CD4-positive, alpha-beta memory T cell (primary cell): ENCODE measurements around the gene HCLS1. TPM values are rescaled to one million over a fixed set of nuclear protein-coding genes. Genes with fewer than 3 reads are reported as not detected.
"Not testable (repeated sequence)": the region's sequence is repeated elsewhere in the genome, so short reads cannot be mapped to it uniquely, and the experiment has no call there.

ENCODE experiments used
- CTCF ChIA-PET: fragments of 350-600 bp; sonication (Branson Sonifier 250); formaldehyde crosslinking; loops from one replicate; lab custom pipeline; 2021; ENCODE audit warnings: inconsistent platforms; ENCODE audit not compliant: partially characterized antibody; lab: Charles Lee
- POLR2A ChIA-PET: fragments of 350-600 bp; sonication (Branson Sonifier 250); formaldehyde crosslinking; loops from one replicate; lab custom pipeline; 2021; ENCODE audit not compliant: partially characterized antibody; lab: Charles Lee
- DNase-seq, 5 donors: peaks; one replicate each; pipeline versions ENCODE4 v3.0.0 to v3.0.0-alpha.2; 2020 to 2022; ENCODE audit warnings: mixed read lengths in 1 of 5
- H3K27ac ChIP-seq: one replicate; pipeline ENCODE4 v1.7.0; 2013; ENCODE audit warnings: low read depth, low read length
- H3K27me3 ChIP-seq: 2 replicates; pipeline ENCODE4 v1.7.0; 2013; ENCODE audit warnings: mild to moderate bottlenecking, low read length, moderate library complexity; ENCODE audit not compliant: insufficient read depth
- H3K36me3 ChIP-seq: 2 replicates; pipeline ENCODE4 v1.7.0; 2013; ENCODE audit warnings: mild to moderate bottlenecking, low read length, moderate library complexity; ENCODE audit not compliant: insufficient read depth
- H3K4me1 ChIP-seq: 2 replicates; pipeline ENCODE4 v1.7.0; 2013; ENCODE audit warnings: mild to moderate bottlenecking, low read length, moderate library complexity; ENCODE audit not compliant: insufficient read depth
- H3K4me3 ChIP-seq, 2 donors: one replicate each; pipeline ENCODE4 v1.7.0; 2013; ENCODE audit warnings: low read length in 2 of 2, mild to moderate bottlenecking in 1 of 2
- H3K9me3 ChIP-seq, 2 donors: one replicate each; pipeline ENCODE4 v1.7.0; 2013; ENCODE audit warnings: low read length in 2 of 2, control low read depth in 1 of 2; ENCODE audit not compliant: control insufficient read depth in 1 of 2
- H3K27ac Mint-ChIP-seq, 7 donors: one replicate each; pipeline ENCODE4 v1.8.0; 2020 to 2021; ENCODE audit warnings: mixed read lengths in 7 of 7, mild to moderate bottlenecking in 6 of 7, inconsistent platforms in 3 of 7, moderate library complexity in 3 of 7
- H3K27me3 Mint-ChIP-seq, 2 donors: one replicate each; pipeline ENCODE4 v1.8.0; 2020 to 2021; ENCODE audit warnings: mixed read lengths in 2 of 2
- H3K36me3 Mint-ChIP-seq, 2 donors: one replicate each; pipeline ENCODE4 v1.8.0; 2020 to 2021; ENCODE audit warnings: mixed read lengths in 2 of 2, inconsistent platforms in 1 of 2, mild to moderate bottlenecking in 1 of 2
- H3K4me1 Mint-ChIP-seq, 4 donors: one replicate each; pipeline ENCODE4 v1.8.0; 2020 to 2021; ENCODE audit warnings: mixed read lengths in 4 of 4, mild to moderate bottlenecking in 1 of 4
- H3K4me3 Mint-ChIP-seq, 8 donors: one replicate each; pipeline ENCODE4 v1.8.0; 2020 to 2021; ENCODE audit warnings: mixed read lengths in 8 of 8, mild to moderate bottlenecking in 7 of 8, moderate library complexity in 6 of 8, inconsistent platforms in 3 of 8
- H3K9me3 Mint-ChIP-seq, 8 donors: one replicate each; pipeline ENCODE4 v1.8.0; 2020 to 2021; ENCODE audit warnings: mixed read lengths in 8 of 8, mild to moderate bottlenecking in 5 of 8, inconsistent platforms in 3 of 8, moderate library complexity in 1 of 8
- intact Hi-C: fragments of 100-400 bp; cut with micrococcal nuclease; formaldehyde crosslinking; loops from one replicate; pipeline ENCODE4 v1.15.1; 2023
- polyA plus RNA-seq, 2 donors: library from polyadenylated mRNA; unstranded; fragments of 300-500 nt; fragmentation: Illumina TruSeq; gene quantifications; one replicate each; pipeline ENCODE4 v1.2.3, GENCODE V29; 2021
- total RNA-seq, 2 experiments: library from RNA; stranded (reverse); gene quantifications; one replicate each; pipeline ENCODE4 v1.2.3, GENCODE V29; 2021

The HCLS1 gene
- total and polyA plus RNA-seq, 4 experiments from 2014 or later = 336 to 503 (median 389) TPM

DNA sequence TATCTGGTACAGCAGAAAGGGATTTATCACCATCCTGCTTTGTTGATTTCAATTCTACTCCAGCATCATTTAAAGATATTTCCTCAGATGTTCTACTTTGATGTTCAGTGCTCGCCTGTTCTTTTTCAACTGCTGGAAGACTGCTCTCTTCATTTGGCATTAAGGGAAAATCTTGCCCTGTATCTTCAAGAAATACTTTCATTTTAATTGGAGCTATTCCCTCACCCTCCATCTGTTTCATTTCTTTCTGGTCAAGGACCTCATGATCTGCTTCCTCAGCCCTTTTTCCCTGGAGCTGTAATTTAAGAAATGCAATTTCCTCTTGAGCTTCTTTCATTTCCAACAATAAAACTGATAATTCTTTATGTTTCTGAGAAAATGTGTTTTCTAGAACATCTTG, 37.8 kb upstream of the HCLS1 start:
- no peaks in the 10 kb centered on the region for H3K27me3 Mint-ChIP-seq
- CTCF ChIA-PET = interaction anchor here (1.4 to 3.6 kb wide), 2 partner anchors 16 to 21 kb away, joined by 3 to 9 read pairs; no protein-coding TSS in a partner anchor

DNA sequence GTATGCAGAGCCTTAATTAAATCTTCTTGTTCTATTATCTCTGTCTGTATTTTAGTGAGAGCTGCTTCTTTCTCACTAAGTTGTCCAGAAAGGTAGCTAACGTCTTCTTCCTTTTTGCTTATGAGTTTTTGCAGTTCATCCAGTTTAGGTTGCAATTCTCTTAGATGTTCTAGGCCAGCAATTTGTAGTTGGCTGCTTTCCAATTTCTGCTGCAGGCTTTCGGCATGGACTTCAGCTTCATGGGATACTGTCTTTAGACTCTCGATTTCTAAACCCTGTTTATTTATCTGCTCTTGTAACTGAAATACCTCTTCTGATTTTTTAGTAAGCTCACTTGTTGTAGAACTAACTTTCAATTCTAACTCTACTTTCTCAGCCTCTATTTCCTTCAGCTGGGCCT, 35.5 kb upstream of the HCLS1 start:
- Histone ChIP-seq H3K9me3 (no peaks in the 10 kb centered on the region), H3K4me3 (no peak overlapping the region), H3K36me3 (peaks cover 22% of the 10 kb centered on the region), H3K4me1 (no peaks in the 10 kb centered on the region), H3K27ac (no peak overlapping the region), H3K27me3 (no peaks in the 10 kb centered on the region)
- CTCF ChIA-PET = interaction anchor here (0.7 to 3.6 kb wide), 2 partner anchors 12 to 14 kb away, joined by 3 to 9 read pairs; no protein-coding TSS in a partner anchor
- no peak overlapping the region for H3K27ac Mint-ChIP-seq
- DNase-seq = no peak
- no peak overlapping the region for H3K4me3 Mint-ChIP-seq
- peaks cover 31 to 49% of the 10 kb centered on the region in 2 donors for H3K36me3 Mint-ChIP-seq
- POLR2A ChIA-PET = no interaction called here
- intact Hi-C loops = no loop called here
- peaks cover 0 to 5% (median under 1%) of the 10 kb centered on the region in 4 donors for H3K4me1 Mint-ChIP-seq
- H3K27me3 Mint-ChIP-seq = no peaks in the 10 kb centered on the region
- no peaks in the 10 kb centered on the region for H3K9me3 Mint-ChIP-seq

More for the DNA sequence above, 37.8 kb upstream of the HCLS1 start:
- DNase-seq = no peak
- Histone ChIP-seq H3K27ac (no peak overlapping the region), H3K27me3 (no peaks in the 10 kb centered on the region), H3K4me1 (no peaks in the 10 kb centered on the region), H3K4me3 (no peak overlapping the region), H3K9me3 (no peaks in the 10 kb centered on the region), H3K36me3 (peaks cover 16% of the 10 kb centered on the region)
- peaks cover 31 to 47% of the 10 kb centered on the region in 2 donors for H3K36me3 Mint-ChIP-seq
- peaks cover 0 to 2% (median 0%) of the 10 kb centered on the region in 8 donors for H3K9me3 Mint-ChIP-seq
- H3K4me1 Mint-ChIP-seq = peaks cover 0 to 1% (median 0%) of the 10 kb centered on the region in 4 donors
- H3K4me3 Mint-ChIP-seq = no peak overlapping the region
- intact Hi-C loops = no loop called here
- POLR2A ChIA-PET = no interaction called here
- H3K27ac Mint-ChIP-seq = peak overlapping the region in 1 of 7 donors; percentile 7

DNA sequence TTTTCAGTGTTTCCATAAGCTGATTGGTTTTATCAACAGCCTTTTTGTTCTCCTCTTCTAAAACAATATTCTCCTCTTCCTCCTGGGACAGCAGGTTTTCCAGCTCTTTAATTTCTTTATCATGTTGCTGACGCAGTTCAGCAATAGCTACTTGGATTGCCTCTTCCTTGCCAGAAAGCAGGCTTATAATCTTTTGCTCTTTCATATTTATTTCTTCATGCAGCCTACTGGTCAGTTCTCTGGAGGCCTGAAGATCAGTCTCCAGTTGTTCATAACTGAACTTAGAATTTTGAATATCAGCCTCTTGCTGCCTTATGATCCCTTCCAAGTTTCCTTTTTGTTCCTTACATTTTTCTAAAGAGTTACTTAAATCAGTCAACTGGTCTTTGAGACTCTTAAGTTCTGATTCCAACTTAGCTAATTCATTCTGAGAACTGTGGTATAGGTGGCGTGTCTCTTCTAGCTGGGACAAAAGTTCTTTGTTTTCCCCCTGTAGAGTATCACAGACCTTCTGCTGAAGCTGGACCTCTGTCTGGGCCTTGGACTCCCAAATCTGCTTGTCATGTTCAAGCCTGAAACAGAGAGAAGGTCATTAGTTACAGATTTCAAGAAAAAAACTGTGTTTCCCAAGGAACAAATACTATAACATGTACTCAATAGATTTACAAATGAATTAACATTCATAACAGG, 31.5 kb upstream of the HCLS1 start:
- H3K4me3 ChIP-seq = no peak overlapping the region
- no peaks in the 10 kb centered on the region for H3K27me3 Mint-ChIP-seq
- peaks cover 0 to 2% (median 0%) of the 10 kb centered on the region in 8 donors for H3K9me3 Mint-ChIP-seq
- ChIA-PET POLR2A (interaction anchor here (0.7 kb wide), 1 partner anchor 28 kb away, joined by 3 read pairs; no protein-coding TSS in a partner anchor), CTCF (interaction anchor here (1.4 kb wide), 2 partner anchors 8 to 987 kb away, joined by 3 to 4 read pairs; no protein-coding TSS in a partner anchor)
- H3K4me1 Mint-ChIP-seq = peaks cover 0 to 5% (median 0%) of the 10 kb centered on the region in 4 donors
- intact Hi-C loops = no loop called here
- H3K27me3 ChIP-seq = no peaks in the 10 kb centered on the region
- no peak for DNase-seq
- no peak overlapping the region for H3K27ac ChIP-seq
- H3K36me3 Mint-ChIP-seq = peaks cover 39 to 40% of the 10 kb centered on the region in 2 donors
- H3K36me3 ChIP-seq = peaks cover 9% of the 10 kb centered on the region
- no peak overlapping the region for H3K4me3 Mint-ChIP-seq
- peak overlapping the region in 1 of 7 donors; percentile 36 for H3K27ac Mint-ChIP-seq
- no peaks in the 10 kb centered on the region for H3K4me1 ChIP-seq
- H3K9me3 ChIP-seq = no peaks in the 10 kb centered on the region

DNA sequence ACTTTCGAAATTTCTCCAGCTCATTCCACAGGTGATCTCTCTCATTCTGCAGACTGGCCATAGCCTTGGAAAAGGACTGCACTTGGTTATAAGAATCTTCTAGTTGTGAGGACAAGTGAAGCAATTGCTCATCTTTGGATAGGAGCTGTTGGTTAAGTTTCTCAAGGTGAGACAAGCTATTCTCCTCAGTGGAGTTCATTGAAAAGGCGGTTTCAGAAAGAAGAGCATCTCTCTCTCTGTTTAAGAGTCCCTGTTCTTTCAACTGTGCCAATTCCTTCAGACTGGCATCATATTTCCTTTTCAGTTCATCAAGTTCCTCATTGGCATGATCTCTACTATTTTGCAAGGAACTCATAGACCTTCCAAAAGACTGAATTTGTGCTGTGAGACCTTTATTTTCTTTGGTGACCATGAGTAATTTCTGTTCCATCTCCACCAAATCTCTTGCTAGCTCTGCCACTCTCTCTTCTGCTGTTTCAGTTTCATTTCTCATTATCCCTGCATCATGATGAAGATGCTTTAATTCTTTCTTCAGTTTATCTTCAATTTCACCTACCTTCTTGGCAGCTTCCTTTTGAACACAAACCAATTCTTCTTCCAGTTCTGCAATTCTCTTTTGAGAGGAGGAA, 30.2 kb upstream of the HCLS1 start:
- Histone ChIP-seq H3K4me3 (no peak overlapping the region), H3K4me1 (no peaks in the 10 kb centered on the region), H3K27me3 (no peaks in the 10 kb centered on the region), H3K27ac (no peak overlapping the region), H3K9me3 (no peaks in the 10 kb centered on the region), H3K36me3 (peaks cover 9% of the 10 kb centered on the region)
- Mint-ChIP-seq H3K4me3 (no peak overlapping the region), H3K4me1 (peaks cover 0 to 8% (median 4%) of the 10 kb centered on the region in 4 donors), H3K27me3 (no peaks in the 10 kb centered on the region), H3K27ac (peak overlapping the region in 3 of 7 donors; percentile 1 to 69 (median 17)), H3K9me3 (peaks cover 0 to 9% (median 1%) of the 10 kb centered on the region in 8 donors), H3K36me3 (peaks cover 49 to 53% of the 10 kb centered on the region in 2 donors)
- DNase-seq = no peak
- ChIA-PET POLR2A (no interaction called here), CTCF (interaction anchor here (1.4 kb wide), 2 partner anchors 9 to 988 kb away, joined by 3 to 4 read pairs; no protein-coding TSS in a partner anchor)
- intact Hi-C loops = no loop called here

DNA sequence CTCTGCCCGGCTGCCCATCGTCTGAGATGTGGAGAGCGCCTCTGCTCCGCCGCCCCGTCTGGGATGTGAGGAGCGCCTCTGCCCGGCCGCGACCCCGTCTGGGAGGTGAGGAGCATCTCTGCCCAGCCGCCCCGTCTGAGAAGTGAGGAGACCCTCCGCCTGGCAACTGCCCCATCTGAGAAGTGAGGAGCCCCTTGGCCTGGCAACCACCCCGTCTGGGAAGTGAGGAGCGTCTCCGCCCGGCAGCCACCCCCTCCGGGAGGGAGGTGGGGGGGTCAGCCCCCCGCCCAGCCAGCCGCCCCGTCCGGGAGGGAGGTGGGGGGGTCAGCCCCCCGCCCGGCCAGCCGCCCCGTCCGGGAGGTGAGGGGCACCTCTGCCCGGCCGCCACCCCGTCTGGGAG, 28.0 kb upstream of the HCLS1 start:
- H3K27ac ChIP-seq, H3K27ac Mint-ChIP-seq, H3K4me3 ChIP-seq, H3K27me3 Mint-ChIP-seq, H3K36me3 ChIP-seq, DNase-seq, H3K9me3 ChIP-seq, H3K27me3 ChIP-seq, H3K4me1 ChIP-seq, H3K4me3 Mint-ChIP-seq, H3K4me1 Mint-ChIP-seq, POLR2A ChIA-PET, CTCF ChIA-PET, intact Hi-C loops: not testable (repeated sequence)
- Mint-ChIP-seq H3K36me3 (peaks cover 61 to 68% of the 10 kb centered on the region in 2 donors), H3K9me3 (peaks cover 0 to 19% (median 11%) of the 10 kb centered on the region in 8 donors)

DNA sequence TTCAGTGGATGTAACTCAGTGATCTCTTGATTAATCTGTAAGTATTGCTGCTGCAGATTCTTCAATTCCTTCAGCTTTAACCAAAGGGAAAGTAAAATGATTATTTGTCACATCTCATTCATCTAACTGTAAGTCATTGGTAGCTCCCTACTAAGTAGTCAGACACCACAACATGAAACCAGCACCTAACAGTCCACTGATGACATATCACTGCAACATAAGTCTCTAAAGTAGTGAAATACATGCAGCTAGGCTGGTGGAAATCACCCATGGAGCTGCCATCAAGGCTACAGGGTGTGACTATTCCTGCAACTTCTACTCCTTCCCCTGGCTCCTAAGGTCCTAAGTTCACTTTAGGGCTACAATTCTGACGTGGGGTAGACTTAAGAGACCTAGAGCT, 21.1 kb upstream of the HCLS1 start:
- no peaks in the 10 kb centered on the region for H3K27me3 Mint-ChIP-seq
- ChIA-PET POLR2A (interaction anchor here (0.6 to 1.3 kb wide), 2 partner anchors 18 to 21 kb away, joined by 3 to 4 read pairs; partner anchors contain the start of gene HCLS1), CTCF (interaction anchor here (0.5 to 2.3 kb wide), 2 partner anchors 16 to 119 kb away, joined by 3 to 9 read pairs; no protein-coding TSS in a partner anchor)
- H3K9me3 Mint-ChIP-seq = peaks cover 0 to 19% (median 11%) of the 10 kb centered on the region in 8 donors
- H3K36me3 ChIP-seq = peaks cover 29% of the 10 kb centered on the region
- H3K27ac Mint-ChIP-seq = peak overlapping the region in 1 of 7 donors; percentile 1
- H3K36me3 Mint-ChIP-seq = peaks cover 64 to 71% of the 10 kb centered on the region in 2 donors
- H3K4me3 ChIP-seq = no peak overlapping the region
- no peak overlapping the region for H3K4me3 Mint-ChIP-seq
- peaks cover 0 to 5% (median 4%) of the 10 kb centered on the region in 4 donors for H3K4me1 Mint-ChIP-seq
- H3K27ac ChIP-seq = no peak overlapping the region
- no peaks in the 10 kb centered on the region for H3K4me1 ChIP-seq
- intact Hi-C loops = no loop called here
- no peak for DNase-seq
- H3K9me3 ChIP-seq = peaks cover 0 to 5% of the 10 kb centered on the region in 2 donors
- no peaks in the 10 kb centered on the region for H3K27me3 ChIP-seq

DNA sequence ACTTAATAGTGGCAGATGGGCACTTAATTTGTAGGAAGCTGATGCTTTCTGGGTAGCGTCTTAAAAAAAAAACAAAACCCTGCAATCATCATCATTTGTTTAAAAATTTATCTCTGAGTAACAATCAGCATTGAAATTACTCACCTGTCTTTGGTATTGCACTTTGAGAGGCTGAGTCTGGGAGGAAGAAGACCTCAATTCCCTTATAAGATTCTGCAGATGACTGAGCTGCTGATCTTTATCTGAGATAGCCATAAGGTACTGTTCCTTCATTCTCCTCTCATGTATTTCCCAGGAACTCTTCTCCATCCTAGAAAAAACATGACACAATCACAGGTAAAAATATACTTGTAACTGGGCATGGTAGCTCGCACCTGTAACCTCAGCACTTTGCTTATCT, 16.4 kb upstream of the HCLS1 start:
- intact Hi-C loops = no loop called here

More for the DNA sequence above, 16.4 kb upstream of the HCLS1 start:
- Mint-ChIP-seq H3K9me3 (no peaks in the 10 kb centered on the region), H3K27me3 (no peaks in the 10 kb centered on the region), H3K36me3 (peaks cover 64 to 74% of the 10 kb centered on the region in 2 donors), H3K4me1 (peaks cover 0 to 2% (median 0%) of the 10 kb centered on the region in 4 donors), H3K27ac (peak overlapping the region in 1 of 7 donors; percentile 14), H3K4me3 (no peak overlapping the region)
- H3K4me3 ChIP-seq = no peak overlapping the region
- POLR2A ChIA-PET = no interaction called here
- no peaks in the 10 kb centered on the region for H3K9me3 ChIP-seq
- H3K27me3 ChIP-seq = no peaks in the 10 kb centered on the region
- CTCF ChIA-PET = no interaction called here
- no peak for DNase-seq
- H3K36me3 ChIP-seq = peaks cover 44% of the 10 kb centered on the region
- no peaks in the 10 kb centered on the region for H3K4me1 ChIP-seq
- H3K27ac ChIP-seq = no peak overlapping the region
